CD1c-positive myeloid dendritic cell (primary cell): ENCODE measurements around the gene ASIC2.

Source experiments
- DNase-seq: peaks from one replicate; pipeline ENCODE4 v3.0.0-alpha.2; 2016; ENCODE audit errors: extremely low spot score

ASIC2 gene

DNA sequence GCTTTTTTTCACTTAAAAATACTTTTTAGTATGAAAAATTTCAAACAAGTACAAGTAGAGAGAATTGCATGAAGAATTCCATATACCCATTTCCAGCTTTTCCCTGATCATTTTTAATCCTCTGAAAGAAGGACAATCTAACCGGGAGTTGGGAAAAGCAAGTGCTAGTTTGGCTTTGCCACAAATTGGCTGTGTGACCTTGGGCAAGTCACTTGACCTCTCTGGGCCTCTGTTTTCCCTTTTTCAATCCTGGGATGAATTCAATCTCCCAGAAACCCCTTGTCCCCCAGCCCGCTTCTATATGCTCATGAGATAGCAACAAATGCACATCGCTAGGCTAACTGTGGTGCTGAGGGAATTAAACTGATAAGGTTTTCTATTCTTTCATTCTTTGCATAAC is 49.4 kb downstream of the ASIC2 start:
- DNase-seq, result no peak

DNA sequence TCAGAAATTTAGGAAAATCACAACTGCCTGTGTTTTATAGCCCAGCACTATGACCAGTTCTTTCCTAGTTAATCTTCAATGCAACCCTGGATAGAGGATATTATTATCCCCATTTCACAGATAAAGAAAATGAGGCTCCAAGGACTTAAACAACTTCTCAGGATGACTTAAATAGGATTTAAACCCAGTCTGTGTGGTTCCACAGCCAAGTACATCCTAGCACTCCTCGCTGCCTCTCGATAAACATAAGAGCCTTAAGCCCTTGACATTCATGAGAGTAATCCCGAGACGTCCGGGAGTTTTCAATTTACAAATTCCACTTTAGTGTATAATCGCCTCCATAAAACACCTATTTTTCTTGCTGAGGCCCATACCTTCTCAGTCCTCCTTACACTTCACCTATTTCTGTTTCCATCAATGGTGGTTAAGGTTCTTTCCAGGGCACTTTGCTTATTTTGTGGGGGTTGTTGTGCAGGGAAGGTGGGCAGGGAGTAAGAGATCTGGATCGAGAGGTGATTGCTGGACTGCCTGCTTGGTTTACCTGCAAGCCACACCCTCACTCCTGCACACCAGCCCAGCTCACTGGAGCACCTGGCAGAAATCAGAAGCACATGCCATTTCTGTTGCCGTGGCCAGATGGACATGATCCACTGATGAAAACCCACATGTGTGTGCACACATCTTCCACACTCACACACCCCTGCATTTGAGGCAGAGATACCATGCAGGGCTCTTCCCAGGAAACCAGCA is 50.5 kb downstream of the ASIC2 start:
- no peak for DNase-seq

DNA sequence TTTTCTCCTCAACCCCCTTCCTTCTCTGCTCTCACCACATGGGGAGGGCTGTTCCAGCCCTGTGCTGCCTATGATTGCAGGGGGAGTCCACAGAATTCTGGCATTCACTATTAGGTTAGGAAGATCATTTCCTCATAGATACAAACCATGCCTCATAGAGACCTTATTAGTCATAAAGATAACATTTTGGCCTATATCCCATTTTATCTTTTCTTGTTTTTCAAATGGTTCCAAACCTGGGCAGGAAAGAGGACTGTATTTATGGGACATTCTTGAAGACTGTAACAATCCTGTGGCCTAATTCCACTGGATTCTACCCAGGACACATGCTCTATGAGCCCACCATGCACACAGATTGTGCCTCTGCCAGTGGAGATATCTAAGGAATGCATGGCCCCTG is 51.7 kb downstream of the ASIC2 start:
- DNase-seq, result no peak

DNA sequence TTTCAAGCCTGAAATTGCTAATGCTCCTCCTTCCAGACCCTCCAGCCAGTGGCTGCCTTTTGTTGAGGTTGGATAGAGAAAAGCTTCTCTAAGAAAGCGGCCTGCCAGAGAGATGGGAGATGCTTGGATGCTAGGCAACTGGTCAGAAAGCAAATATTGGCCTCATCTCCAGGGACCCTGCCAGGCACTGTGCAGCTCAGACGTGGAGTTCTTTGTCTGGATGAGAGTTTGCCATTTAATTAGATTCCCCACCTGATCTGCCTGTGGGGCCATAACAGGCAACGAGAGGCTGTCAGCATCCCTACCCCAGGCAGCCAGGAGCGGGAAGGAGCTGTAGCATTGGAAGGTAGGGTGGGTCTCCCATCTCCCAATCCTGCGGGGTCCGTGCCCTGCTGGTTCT is 52.7 kb downstream of the ASIC2 start:
- no peak for DNase-seq

DNA sequence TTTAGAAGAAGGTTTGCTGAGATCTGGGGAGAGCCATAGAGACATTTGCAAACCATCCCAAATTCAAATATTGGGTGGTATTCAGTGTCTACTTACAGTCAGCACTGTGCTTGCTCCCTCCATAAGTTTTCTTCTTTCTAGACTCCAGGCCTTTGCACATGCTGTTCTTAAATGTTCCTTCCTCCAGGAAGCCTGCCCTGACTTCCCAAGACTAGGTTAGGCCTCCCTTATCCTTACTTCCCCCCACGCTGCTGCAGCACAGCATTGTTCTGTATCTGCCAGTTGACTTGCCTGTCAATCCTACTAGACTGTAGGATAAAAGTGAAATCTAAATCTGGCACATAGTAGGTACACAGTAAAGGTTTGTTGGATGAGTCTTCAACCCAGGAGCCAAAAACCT is 53.4 kb downstream of the ASIC2 start:
- DNase-seq, result no peak

DNA sequence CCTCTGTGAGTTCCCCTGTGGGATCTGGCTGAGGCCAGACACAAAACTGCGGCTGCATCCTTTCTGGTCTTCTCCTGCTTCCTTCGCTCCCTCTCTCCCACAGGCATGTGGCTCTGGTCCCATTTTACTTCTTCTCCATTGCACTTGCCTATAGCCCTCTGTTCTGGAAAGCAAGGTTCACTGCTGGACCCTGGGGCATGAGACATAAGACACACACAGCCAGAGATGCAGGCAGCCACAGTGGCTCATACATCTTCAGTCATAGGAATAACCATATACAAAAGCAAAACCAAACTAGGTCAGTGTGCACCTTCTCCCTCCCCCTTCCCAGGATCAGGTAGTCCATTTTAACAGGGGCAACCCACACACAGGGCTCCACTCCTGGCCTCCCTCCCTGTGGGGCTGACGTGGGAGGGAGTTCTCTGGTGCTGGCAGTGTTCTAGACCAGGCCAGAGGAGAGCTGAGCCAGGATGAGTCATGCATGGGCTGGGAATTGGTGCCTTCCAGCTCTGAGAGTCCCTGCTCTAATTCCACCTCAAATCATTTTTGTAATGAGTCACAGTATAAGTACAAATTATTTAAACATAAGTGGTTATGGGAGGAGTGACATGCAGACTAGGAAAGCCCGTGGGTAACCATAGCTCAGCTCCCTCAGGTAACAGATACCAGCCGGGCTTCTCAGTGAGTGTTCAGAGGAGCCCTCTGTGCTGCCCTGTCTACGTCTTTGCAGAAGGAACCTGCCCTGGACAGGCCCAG is 58.0 kb downstream of the ASIC2 start:
- no peak for DNase-seq

DNA sequence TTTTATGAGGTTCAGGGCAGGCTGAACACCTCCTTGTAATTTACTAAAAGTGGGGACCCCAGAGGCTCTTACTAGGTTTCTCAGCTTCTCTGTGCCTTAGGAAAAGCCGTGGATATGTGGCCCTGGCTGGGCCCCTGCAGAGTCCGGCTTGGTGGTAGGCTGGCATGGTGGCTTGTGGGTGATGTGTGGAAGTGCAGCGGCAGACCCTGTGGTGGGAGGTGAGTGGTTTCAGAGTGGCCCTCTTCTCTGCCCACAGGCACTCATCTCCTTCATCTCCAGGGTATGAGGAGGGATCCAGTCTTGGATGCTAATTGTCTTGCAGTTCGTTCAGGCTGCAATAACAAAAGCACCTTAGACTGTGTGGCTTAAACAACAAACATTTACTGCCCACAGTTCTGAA is 58.9 kb downstream of the ASIC2 start:
- DNase-seq, result no peak

DNA sequence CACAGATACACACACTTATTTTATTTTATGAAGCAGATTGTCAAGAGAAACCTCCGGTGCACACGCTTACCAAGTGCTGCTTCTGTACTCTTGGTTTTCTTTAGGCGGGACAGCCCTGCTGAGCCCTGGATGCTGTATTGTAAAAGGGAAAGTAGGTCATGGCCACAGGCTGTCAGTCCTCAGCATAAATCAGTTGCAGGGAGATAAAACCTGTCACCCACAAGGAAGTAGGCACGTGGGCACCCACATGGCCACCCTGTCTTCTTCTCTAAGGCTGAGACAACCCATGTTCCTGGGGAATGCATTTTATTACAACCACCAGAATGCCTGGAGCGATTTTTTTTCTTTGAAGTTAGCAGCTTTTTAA is 59.3 kb downstream of the ASIC2 start:
- DNase-seq, result no peak

DNA sequence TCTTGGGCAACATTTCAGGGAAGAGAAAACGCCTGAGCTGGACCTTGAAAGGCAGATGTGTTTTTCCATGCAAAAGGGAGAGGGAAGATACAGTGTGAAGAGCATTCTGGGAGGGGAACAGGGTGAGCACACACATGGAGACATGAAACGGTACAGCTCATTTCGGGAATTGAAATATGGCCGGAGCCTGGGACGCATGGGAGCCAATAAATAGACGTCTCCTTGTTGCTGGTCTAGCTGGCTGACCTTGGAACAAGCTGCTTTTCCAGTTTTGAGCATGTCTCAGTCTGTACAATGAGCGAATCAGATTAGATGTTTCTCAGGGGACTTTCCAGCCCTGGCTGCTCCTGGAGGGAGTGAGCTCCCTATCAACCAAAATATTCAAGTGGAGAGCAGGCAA is 63.6 kb downstream of the ASIC2 start:
- DNase-seq, result no peak

DNA sequence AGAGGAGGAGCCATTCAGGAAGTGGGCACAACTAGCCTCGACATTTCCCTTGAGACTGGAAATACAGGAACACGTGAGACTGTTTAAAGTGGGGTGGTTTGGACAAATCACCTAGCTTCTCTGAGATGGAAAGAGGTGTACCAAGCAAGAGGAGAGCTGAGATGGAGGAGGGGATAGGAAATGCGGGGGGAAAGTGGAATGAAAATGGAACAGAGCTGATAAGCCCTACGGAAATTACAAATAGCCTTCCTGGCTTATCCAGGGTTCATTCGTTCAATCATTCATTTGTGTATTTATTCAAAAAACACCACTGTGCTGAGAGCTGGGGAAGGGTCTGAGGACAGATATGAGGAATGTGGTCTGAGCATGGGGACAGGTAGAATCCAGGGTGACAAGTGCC is 64.1 kb downstream of the ASIC2 start:
- DNase-seq, result no peak

DNA sequence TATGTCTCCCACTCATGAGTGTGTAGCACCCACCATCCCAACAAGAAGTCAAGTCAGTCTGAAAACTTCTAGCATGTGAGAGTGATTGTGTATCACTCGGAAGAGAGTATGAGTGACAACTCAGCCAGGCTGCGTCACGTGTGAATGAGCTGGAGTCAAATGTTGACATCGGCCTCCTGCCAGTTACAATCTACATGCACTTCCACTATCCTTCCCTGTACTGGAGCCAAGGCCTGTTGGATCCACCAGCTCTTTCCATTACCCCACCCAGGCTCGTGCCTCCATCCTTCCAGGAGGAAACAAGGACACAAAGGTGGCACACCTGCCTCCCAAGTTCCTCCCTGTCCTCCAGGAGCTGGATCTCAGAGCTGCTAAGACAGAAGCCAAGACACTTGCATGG is 64.5 kb downstream of the ASIC2 start:
- DNase-seq, result no peak

DNA sequence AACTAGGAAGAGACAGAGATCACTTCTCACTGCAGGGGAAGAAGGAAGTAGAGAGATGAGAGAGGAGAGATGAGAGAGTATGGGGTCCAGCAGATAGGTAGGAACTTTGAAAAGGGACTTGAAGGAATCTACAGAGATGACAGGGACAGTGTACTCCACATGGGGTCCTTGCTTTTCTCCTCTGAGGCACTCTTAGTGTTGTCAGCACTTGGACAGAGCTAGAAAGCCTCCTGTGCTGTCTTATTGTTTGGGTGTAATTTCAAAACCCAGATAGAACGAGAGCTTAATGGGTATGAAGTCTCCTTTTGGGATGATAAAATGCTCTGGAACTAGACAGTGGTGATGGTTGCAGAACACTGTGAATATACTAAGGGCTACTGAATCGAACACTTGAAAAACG is 65.2 kb downstream of the ASIC2 start:
- DNase-seq, result no peak

DNA sequence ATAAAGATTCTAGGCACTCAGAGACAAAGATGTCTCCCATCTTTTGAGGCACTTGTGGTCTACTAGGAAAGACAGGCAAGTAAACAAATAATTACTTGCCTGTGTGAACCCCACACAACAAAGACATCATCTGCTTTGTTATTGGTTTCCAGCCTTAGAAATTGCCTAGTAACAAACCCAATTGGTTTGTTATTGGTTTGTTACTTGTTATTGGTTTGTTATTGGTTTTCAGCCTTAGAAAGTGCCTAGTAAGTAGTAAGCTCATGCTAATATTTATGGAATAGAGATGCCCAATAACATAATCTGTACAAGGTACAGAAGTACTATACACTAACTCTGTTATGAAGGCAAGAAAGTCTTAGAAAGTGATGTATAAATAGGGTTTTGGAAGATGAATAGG is 67.1 kb downstream of the ASIC2 start:
- DNase-seq, result no peak

DNA sequence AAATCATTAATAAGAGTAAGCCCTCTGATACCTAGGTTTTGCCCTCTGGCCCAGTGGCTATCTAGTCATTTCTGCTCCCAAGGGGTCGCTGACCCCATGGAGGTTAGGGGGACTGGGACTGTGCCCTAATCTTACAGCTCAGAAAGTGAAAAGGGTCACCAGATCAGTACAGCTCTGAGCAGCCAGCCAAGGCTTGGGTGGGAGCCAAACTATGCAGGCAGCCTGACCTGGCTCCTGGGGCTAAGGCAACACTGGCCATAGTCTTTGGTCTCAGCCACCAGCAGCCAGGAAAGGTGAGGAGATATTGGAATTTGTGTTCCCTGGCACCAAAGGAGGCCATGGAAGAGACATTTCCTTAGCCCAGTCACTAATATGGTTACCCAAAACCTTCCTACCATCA is 67.6 kb downstream of the ASIC2 start:
- DNase-seq, result no peak

DNA sequence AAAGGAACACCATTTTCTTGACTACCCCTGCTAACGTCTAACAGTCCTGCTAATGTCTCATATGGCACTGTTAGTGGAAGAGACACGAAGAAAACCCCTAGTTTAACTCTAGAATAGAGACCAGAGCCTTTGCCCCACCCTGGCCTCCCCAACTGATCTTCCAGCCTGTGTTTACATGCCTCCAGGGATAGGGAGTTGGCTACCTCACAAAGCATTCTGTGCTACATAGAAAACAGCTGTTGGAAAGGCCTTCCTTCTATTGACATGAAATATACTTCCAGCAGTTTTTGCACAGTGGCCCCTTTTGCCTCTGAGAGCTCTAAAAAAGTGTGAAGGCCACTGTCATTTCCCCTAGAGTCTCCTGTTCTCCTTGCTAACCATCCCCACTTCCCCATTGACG is 73.1 kb downstream of the ASIC2 start:
- no peak for DNase-seq

DNA sequence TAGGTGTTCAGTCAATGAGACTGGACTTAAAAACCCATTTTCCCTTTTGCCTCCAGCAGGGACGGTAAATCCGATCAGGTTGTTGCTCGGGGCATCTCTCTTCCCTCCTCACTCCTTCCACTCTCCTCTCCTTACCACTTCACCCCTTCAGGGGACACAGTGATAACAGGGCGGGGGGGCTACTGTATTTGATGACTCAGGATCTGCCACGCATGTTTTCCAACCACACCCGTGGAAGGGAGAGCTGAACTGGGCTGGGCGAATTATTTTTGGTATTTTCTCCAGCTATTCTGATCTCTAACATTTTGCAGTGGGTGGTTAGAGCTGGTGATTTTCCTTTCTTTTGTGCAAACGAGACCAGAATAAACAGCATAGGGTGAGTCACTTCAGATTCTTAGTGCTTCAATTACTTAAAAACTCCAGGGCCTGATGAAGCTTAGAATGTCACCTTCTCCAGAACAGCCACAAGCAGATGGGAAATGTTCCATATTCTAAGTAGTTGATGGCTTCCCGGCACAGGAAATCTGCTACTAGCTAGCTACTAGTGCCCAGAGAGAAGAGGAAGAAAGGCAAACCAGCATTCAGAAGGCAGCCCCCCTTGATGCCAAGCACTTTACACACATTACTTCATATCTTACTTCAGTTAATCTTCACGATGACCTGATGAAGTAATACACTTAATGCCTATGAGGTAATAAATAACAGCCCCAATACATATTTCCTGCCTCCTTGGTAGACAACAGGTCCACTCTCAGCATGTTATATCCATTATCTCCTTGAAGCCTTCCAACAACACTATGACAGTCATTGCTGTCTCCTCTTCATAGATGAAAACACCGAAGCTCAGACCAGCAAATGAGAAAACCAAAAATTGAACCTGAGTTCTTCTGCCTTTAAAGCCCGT is 74.1 kb downstream of the ASIC2 start:
- no peak for DNase-seq

DNA sequence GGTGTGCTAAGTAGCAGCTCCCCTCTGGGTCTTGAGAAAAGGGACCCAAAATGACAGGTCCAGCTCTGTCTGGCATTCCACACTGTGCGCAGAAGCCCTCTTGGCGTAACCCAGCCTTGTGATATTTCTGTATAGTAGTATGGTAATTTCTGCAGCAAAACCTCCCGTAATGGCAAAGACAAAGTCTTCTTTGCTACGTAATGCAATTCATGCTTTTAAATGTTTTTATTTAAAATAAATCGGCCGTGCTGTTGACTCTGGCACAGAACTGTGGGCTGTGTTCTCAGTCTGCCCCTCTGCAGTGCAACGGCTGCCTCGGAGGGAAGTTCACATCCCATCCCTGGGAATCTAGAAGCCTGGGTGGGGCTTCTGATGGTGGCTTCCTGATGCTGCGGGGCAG is 75.2 kb downstream of the ASIC2 start:
- DNase-seq, result no peak

DNA sequence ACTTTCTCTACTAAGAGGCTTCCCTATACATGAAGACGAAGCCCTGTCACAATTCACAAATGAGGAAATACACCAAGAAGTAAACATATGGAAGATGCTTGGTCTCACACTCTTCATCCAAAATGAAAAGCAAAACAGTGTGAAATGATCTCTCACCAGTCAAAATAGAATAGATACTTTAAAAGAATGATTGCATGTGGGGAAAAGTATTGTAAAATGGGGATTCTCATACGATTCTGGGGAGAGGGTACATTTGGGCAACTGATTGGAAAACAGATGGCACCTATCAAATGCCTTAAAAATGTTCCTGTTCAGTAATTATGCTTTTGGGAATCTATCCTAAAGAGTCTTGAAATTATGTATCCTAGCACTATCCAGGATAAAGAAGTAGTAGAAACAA is 78.1 kb downstream of the ASIC2 start:
- no peak for DNase-seq

DNA sequence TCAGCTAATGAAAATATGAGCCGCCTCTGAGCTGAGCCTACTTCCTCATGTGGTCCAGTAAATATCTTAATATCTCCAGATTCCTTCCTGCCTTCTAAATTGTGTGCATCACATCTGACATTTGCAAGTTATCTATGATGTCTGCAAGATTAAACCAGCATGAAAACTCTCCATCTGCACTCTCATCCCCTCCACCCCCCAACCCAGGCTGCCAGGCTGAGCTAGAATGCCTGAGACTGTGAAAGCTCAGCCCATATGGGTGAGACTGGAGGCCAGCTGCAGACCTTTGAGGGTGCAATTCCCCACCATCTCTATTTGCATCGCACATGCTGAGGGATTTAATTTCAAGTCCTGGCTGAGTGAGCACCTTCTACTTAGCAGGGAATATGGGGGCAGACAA is 82.8 kb downstream of the ASIC2 start:
- no peak for DNase-seq

DNA sequence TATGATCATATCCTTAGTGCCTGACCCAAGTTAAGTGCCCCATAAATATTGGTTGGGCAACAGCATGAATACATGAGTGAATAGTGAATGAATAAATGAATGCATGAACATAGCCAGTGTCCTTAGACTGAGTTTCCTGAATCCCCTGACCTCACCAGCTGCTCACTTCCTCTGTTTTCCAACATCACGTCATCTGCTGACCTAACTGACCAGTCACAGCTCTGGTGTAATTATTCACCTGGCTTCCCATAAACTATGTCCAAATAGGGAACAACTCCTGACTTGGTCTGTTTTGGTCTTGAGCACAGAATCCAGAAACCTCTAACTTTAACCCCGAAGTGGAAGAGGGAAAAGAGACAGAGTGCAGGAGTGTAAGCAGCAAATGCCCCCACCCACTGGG is 83.4 kb downstream of the ASIC2 start:
- no peak for DNase-seq

DNA sequence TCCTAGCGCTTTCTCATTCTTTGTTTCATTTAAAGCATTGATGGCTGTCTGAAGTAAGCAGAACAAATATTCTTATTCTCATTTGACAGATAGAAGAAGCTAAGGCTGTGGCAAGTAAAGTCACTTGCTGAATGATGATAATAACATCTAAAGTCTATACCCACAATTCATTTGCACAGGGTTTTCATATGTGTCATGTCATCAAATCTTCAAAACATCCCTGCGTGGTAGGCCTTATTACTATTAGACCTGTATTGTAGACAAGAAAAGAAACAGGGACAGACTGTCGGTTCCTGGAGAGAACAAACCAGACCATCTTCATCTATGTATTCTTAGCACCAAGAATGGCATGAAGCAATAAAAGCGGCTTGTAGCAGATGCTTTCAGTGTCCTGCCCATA is 85.9 kb downstream of the ASIC2 start:
- DNase-seq, result no peak

DNA sequence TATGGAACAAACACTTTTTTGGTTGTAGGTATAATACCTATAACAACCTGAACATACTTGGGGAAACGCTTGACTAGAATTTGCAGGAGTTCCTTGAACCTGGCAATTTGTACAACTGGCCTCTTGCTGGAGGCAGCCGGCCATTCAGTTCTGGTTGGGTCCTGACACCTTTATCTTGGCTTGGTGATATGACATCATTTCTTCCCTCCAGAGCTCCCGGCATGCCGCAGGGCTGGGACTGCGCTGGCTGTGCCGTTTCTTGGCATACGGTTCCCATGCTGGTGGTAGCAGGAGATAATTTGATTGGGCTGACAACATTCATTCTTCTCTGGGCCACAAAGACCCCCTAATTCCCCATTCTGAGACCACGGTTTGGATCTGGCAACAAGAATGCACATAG is 87.5 kb downstream of the ASIC2 start:
- DNase-seq, result no peak

DNA sequence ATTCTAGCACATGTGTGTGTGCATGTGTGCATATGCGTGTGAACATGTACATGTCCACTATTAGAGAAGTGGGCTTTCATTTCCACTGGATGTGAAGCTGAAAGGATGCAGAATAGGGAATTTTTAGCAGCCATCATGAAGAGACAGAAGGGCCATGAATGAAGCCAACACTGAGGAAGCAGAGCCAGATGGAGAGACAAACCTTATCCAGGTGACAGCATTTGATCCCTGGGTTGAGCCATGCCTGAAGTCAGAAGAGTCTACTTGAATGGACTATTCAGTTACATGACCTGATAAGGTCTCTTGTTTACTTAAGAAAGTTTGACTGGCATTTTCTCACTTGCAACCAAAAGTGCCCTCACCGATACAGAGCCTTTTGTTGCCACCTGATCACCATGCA is 88.4 kb downstream of the ASIC2 start:
- DNase-seq, result no peak
